HCT116 (cell line): ENCODE results near the gene RGL3. TPM values are rescaled to one million over a fixed set of nuclear protein-coding genes. Genes with fewer than 3 reads are reported as not detected.

Experiments
- ATAC-seq: fragments of 200-7000 bp; cut with Tn5 transposase; 2 replicates; pipeline ENCODE4 v1.9.1; 2020; ENCODE audit warnings: mild to moderate bottlenecking, moderate library complexity
- BruUV-seq: library from RNA; stranded (reverse); fragments of 400-500 nt; replicated peaks from 2 replicates; lab custom pipeline; 2021; lab: Mats Ljungman, UMichigan
- CTCF ChIA-PET: fragments of 300-600 bp; sonication (Branson Sonifier 250); formaldehyde crosslinking; loops from one replicate; lab custom pipeline; 2021; ENCODE audit warnings: antibody characterized with exemption; lab: Charles Lee
- POLR2A ChIA-PET: fragments of 300-600, 350-600 bp; sonication (Branson Sonifier 250); formaldehyde crosslinking; loops from one replicate; lab custom pipeline; 2021; ENCODE audit warnings: antibody characterized with exemption; lab: Charles Lee
- RAD21 ChIA-PET, 2 experiments: fragments of 300-600 bp; sonication (Branson Sonifier 250); formaldehyde crosslinking; loops; one replicate each; lab custom pipeline; 2023; ENCODE audit warnings: low total read pairs in 2 of 2; ENCODE audit not compliant: uncharacterized antibody in 2 of 2, unreplicated experiment in 2 of 2, low non-redundant PET in 1 of 2; lab: Charles Lee
- DNase-seq: peaks from one replicate; pipeline ENCODE4 v3.0.0-alpha.2; 2010; ENCODE audit warnings: low read depth, low spot score
- H2AFZ ChIP-seq: fragments of 200-600 bp; shearing (Covaris generic), sonication (generic); 2 replicates; pipeline ENCODE4 v1.6.1; 2017; ENCODE audit warnings: low read depth, mixed run types, mixed read lengths, antibody characterized with exemption, low read length; ENCODE audit not compliant: poor library complexity, severe bottlenecking
- H3K27ac ChIP-seq: 2 replicates; pipeline ENCODE4 v1.5.1; 2012; ENCODE audit warnings: low read depth, low read length
- H3K27me3 ChIP-seq: fragments of 200-600 bp; sonication (generic); 2 replicates; pipeline ENCODE4 v1.6.1; 2016; ENCODE audit warnings: mixed run types, low read length, mixed read lengths; ENCODE audit not compliant: insufficient read depth
- H3K36me3 ChIP-seq, 2 experiments: fragments of 200-500 bp in 1 of 2; fragments of 200-600 bp in 1 of 2; sonication (Bioruptor generic) in 1 of 2; sonication (generic) in 1 of 2; 2 replicates each; pipeline versions ENCODE4 v1.5.1 to v1.6.1; 2014 to 2016; ENCODE audit warnings: low read length in 2 of 2, inconsistent platforms in 1 of 2, mixed read lengths in 1 of 2, mixed run types in 1 of 2; ENCODE audit not compliant: insufficient read depth in 2 of 2, control insufficient read depth in 1 of 2
- H3K4me1 ChIP-seq, 2 experiments: fragments of 200-600 bp in 1 of 2; sonication (generic) in 1 of 2; 2 replicates each; pipeline versions ENCODE4 v1.5.1 to v1.6.1; 2012 to 2017; ENCODE audit warnings: low read length in 2 of 2, inconsistent platforms in 1 of 2, mild to moderate bottlenecking in 1 of 2, mixed read lengths in 1 of 2, mixed run types in 1 of 2, moderate library complexity in 1 of 2; ENCODE audit not compliant: insufficient read depth in 2 of 2, control insufficient read depth in 1 of 2
- H3K4me2 ChIP-seq: fragments of 200-600 bp; sonication (generic); 2 replicates; pipeline ENCODE4 v1.6.1; 2017; ENCODE audit warnings: mixed run types, low read length, mixed read lengths
- H3K4me3 ChIP-seq, 2 experiments: fragments of 200-600 bp in 1 of 2; sonication (generic) in 1 of 2; replicated peaks in 1 of 2; 2 replicates each; pipeline ENCODE4 v1.5.1; 2011 to 2016; ENCODE audit warnings: low read length in 2 of 2, control low read depth in 1 of 2, low read depth in 1 of 2, mild to moderate bottlenecking in 1 of 2, mixed read lengths in 1 of 2, mixed run types in 1 of 2
- H3K79me2 ChIP-seq: fragments of 200-600 bp; sonication (generic); 2 replicates; pipeline ENCODE4 v1.6.1; 2017; ENCODE audit warnings: mild to moderate bottlenecking, mixed run types, low read length, moderate library complexity, mixed read lengths; ENCODE audit not compliant: insufficient read depth
- H3K9ac ChIP-seq: fragments of 200-600 bp; sonication (generic); 2 replicates; pipeline ENCODE4 v1.6.1; 2016; ENCODE audit warnings: low read length, mixed read lengths
- H3K9me2 ChIP-seq: fragments of 200-600 bp; sonication (generic), shearing (Covaris generic); 2 replicates; pipeline ENCODE4 v1.6.1; 2017; ENCODE audit warnings: mixed run types, mild to moderate bottlenecking, moderate library complexity; ENCODE audit not compliant: insufficient read depth
- H3K9me3 ChIP-seq, 2 experiments: fragments of 200-500 bp in 1 of 2; fragments of 200-600 bp in 1 of 2; sonication (Bioruptor generic) in 1 of 2; sonication (generic) in 1 of 2; 2 replicates each; pipeline ENCODE4 v1.6.1; 2014 to 2017; ENCODE audit warnings: low read length in 2 of 2, mixed read lengths in 2 of 2, inconsistent platforms in 1 of 2, low read depth in 1 of 2, mild to moderate bottlenecking in 1 of 2, mixed run types in 1 of 2, moderate library complexity in 1 of 2; ENCODE audit not compliant: control insufficient read depth in 1 of 2, insufficient read depth in 1 of 2
- H4K20me1 ChIP-seq: fragments of 200-600 bp; sonication (generic), shearing (Covaris generic); 2 replicates; pipeline ENCODE4 v1.6.1; 2017; ENCODE audit warnings: mixed run types, mild to moderate bottlenecking, moderate library complexity; ENCODE audit not compliant: insufficient read depth
- EGR1 ChIP-seq: IDR thresholded peaks from 2 replicates; pipeline ENCODE4 v1.6.1; 2012; ENCODE audit warnings: low read depth
- POLR2A ChIP-seq: IDR thresholded peaks from 2 replicates; pipeline ENCODE4 v1.7.0; 2011; ENCODE audit warnings: borderline replicate concordance; ENCODE audit not compliant: insufficient read depth, insufficient read length; ENCODE audit errors: extremely low read depth
- ZFX ChIP-seq: fragments of 450-650 bp; IDR thresholded peaks from 2 replicates; pipeline ENCODE4 v1.6.1; 2017
- ZNF274 ChIP-seq: fragments of 200-500 bp; sonication (Bioruptor generic); IDR thresholded peaks from 2 replicates; pipeline ENCODE4 v1.6.1; 2014; ENCODE audit warnings: mild to moderate bottlenecking, low read depth, low read length, inconsistent platforms
- intact Hi-C: fragments of 100-400 bp; cut with micrococcal nuclease; formaldehyde crosslinking; loops from 2 replicates; pipeline ENCODE4 v1.10.0; 2022
- total RNA-seq: library from RNA; stranded (reverse); gene quantifications from one replicate; pipeline ENCODE4 v1.2.1, GENCODE V29; 2021; ENCODE audit not compliant: unreplicated experiment
- TF ChIP-seq, protein P1 (sequence below): IDR thresholded peaks from 2 replicates; pipeline ENCODE4 v1.6.1; 2011; ENCODE audit warnings: mild to moderate bottlenecking, low read length, moderate library complexity; ENCODE audit not compliant: insufficient replicate concordance; ENCODE audit errors: extremely low read depth
- TF ChIP-seq, protein P2 (sequence below): IDR thresholded peaks from 2 replicates; pipeline ENCODE4 v1.6.1; 2012

The RGL3 gene
- total RNA-seq, 1 experiment from 2014 or later: 99.2 TPM

DNA sequence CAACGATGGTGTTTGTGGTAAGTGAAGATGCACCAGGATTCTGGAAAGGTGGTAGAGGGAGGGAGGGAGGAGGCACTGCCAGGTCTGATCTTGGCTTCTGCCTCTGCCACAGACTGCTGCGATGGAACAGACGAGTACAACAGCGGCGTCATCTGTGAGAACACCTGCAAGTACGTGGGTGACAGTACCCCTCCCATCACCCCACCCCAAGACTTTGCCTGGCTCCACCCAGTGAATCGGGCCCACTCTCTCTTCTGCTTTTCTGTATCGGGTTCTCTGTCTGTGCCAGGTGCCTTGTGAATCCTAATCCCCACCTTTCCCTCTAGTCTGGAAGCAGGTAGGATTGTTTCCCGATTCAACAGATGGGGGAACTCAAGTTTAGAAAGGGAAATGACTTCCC, 18.8 kb upstream of the RGL3 start:
- H3K9me3 ChIP-seq: no peaks in the 10 kb centered on the region
- DNase-seq: no peak
- CTCF ChIA-PET: no interaction called here
- BruUV-seq: no TSS peak
- intact Hi-C loops: loop anchor here (5.0 kb wide), 1 partner anchor 146 kb away; no protein-coding TSS in a partner anchor
- no peaks in the 10 kb centered on the region for H3K9me2 ChIP-seq
- H3K79me2 ChIP-seq: peaks cover 46% of the 10 kb centered on the region
- H3K9ac ChIP-seq: no peak overlapping the region
- peaks cover 11 to 17% of the 10 kb centered on the region in 2 experiments for H3K4me1 ChIP-seq
- no peaks in the 10 kb centered on the region for H3K27me3 ChIP-seq
- no peak overlapping the region for H3K4me3 ChIP-seq
- TF ChIP-seq ZFX (no peak), POLR2A (no peak), ZNF274 (no peak)
- TF ChIP-seq, protein P1, sequence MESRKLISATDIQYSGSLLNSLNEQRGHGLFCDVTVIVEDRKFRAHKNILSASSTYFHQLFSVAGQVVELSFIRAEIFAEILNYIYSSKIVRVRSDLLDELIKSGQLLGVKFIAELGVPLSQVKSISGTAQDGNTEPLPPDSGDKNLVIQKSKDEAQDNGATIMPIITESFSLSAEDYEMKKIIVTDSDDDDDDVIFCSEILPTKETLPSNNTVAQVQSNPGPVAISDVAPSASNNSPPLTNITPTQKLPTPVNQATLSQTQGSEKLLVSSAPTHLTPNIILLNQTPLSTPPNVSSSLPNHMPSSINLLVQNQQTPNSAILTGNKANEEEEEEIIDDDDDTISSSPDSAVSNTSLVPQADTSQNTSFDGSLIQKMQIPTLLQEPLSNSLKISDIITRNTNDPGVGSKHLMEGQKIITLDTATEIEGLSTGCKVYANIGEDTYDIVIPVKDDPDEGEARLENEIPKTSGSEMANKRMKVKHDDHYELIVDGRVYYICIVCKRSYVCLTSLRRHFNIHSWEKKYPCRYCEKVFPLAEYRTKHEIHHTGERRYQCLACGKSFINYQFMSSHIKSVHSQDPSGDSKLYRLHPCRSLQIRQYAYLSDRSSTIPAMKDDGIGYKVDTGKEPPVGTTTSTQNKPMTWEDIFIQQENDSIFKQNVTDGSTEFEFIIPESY: no peak
- H3K36me3 ChIP-seq: peaks cover 22 to 38% of the 10 kb centered on the region in 2 experiments; a peak in 3 of 4 replicates
- no peak overlapping the region for H2AFZ ChIP-seq
- H4K20me1 ChIP-seq: no peaks in the 10 kb centered on the region
- POLR2A ChIA-PET: no interaction called here
- ATAC-seq: no peak
- RAD21 ChIA-PET: no interaction called here
- no peak overlapping the region; the same call in 1 of the 2 replicates for H3K27ac ChIP-seq
- no peak overlapping the region for H3K4me2 ChIP-seq

DNA sequence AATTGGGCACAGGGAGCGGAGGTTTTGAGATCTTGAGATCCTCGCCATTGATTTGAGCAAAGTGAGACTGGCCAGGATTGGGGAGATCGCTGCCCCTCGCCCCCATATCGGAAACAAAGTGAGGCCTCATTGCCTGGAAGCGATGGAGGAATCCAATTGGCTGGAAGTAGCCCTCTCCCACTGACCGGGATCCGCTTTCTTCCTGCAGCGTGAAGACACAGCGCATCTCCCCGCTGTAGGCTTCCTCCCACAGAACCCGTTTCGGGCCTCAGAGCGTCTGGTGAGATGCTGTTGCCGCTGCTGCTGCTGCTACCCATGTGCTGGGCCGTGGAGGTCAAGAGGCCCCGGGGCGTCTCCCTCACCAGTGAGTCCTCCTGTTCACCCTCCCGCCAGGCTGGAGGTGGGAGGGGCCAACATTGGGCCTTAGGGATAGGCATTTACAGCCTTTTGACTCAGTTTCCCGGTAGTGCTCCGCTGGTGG, 16.8 kb upstream of the RGL3 start:
- RAD21 ChIA-PET: interaction anchor here (0.6 to 1.4 kb wide), 3 partner anchors 53 to 55 kb away, joined by 3 read pairs; no protein-coding TSS in a partner anchor
- TSS peak; percentile 78 for BruUV-seq
- Histone ChIP-seq H3K4me2 (peak overlapping the region; percentile 98), H3K4me3 (peak overlapping the region; percentile 70 to 98), H3K36me3 (peaks cover 18 to 22% of the 10 kb centered on the region in 2 experiments; a peak in 3 of 4 replicates), H3K27ac (peak overlapping the region; percentile 70), H3K4me1 (peaks cover 11 to 17% of the 10 kb centered on the region in 2 experiments), H3K9ac (peak overlapping the region; percentile 98), H3K9me3 (no peaks in the 10 kb centered on the region), H3K79me2 (peaks cover 33% of the 10 kb centered on the region), H3K9me2 (no peaks in the 10 kb centered on the region), H2AFZ (no peak overlapping the region), H4K20me1 (no peaks in the 10 kb centered on the region), H3K27me3 (no peaks in the 10 kb centered on the region)
- CTCF ChIA-PET: interaction anchor here (0.6 to 1.6 kb wide), 16 partner anchors 8 to 186 kb away, joined by 3 to 48 read pairs (median 4); partner anchors contain the start of genes ELOF1, EPOR, RGL3 and SWSAP1
- intact Hi-C loops: loop anchor here (1.0 to 5.0 kb wide), 2 partner anchors 55 to 144 kb away; no protein-coding TSS in a partner anchor
- TF ChIP-seq, protein P2, sequence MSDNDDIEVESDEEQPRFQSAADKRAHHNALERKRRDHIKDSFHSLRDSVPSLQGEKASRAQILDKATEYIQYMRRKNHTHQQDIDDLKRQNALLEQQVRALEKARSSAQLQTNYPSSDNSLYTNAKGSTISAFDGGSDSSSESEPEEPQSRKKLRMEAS: no peak
- peak; percentile 9; the same call in 1 of the 2 replicates for TF ChIP-seq ZFX
- no peak for TF ChIP-seq EGR1
- POLR2A ChIA-PET: interaction anchor here (0.6 to 1.4 kb wide), 5 partner anchors 14 to 61 kb away, joined by 3 to 9 read pairs (median 6); partner anchors contain the start of genes EPOR and RGL3
- peak; percentile 12 for ATAC-seq
- no peak for DNase-seq
